ENCODE results near the gene PRKCE. TPM values are rescaled to one million over a fixed set of nuclear protein-coding genes. Genes with fewer than 3 reads are reported as not detected.

The PRKCE gene
- polyA plus RNA-seq, 4 donors = 8.1 to 10.5 (median 9.3) TPM

DNA sequence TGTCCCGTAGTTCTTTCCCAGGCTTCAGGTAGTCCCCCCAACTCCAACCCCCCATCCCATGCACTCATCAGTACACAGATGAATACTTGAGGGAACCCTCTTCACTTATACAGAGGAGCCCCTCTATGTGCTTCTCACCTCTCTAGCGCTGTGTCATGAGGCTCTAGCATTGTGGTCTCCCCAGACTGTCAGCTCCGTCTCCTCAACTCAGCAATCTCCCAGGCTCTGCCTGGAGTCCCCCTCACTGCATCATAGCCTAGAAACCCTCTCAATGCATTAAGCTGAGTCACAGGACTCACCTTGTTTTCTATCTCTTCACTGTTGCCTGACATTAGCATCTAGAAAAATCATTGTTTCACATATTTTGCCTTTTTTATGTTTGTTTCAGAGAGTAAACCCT is 20.2 kb upstream of the PRKCE start:
- DNase-seq (ENCODE audit: low read depth in 4 of 4, low spot score in 3 of 4) = no peak

DNA sequence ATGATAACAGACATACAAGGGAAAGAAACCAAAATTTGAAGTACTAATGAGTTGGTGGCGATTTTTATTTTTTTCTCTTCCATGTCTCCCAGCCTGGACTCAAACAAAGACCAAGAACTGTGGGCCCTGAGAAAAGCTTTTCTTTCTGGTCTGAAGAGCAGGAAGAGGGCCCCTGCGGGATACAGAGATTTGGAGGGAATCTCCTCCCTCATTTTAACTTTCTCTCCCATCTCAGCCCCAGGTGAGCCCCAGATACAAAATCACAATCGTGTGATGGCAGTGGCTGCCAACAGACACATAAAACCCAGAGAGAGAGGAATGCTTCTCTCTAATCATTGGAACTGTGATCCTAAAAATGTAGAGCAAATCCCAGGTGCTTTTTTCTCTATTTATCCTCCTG is 19.5 kb upstream of the PRKCE start:
- no peak for DNase-seq (ENCODE audit: low read depth in 4 of 4, low spot score in 3 of 4)

DNA sequence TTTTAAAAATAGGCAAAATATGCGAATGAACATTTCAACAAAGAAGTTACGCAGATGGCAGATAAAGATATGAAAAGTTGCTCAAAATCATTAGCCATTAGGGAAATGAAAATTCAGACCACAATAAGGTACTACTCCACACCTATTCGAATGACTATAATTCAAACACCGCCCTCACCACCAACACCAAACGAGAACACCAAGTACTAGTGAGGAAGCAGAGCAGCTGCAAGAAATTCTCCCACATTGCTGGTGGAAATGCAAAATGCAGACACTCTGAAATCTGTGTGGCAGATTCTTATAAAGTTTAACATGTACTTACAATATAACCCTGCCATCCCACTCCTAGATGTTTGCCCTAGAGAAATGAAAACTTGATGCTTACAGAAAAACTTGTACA is 17.3 kb upstream of the PRKCE start:
- DNase-seq (ENCODE audit: low read depth in 4 of 4, low spot score in 3 of 4) = no peak

DNA sequence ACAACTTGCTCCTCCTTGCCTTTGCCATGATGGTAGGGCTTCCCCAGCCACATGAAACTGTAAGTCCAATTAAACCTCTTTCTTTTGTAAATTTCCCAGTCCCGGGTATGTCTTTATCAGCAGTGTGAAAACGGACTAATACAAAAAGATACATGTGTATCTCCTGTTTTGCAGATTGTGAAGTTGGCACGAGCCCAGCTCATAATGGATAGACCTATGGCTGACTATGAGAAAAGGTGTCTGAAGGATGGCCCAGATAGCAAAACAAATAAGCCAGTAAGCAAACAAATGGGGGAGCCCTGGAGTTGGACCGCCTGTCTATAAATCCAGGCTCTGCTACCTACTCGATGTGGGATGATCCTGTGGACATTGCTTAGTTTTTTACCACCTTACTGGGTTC is 15.5 kb upstream of the PRKCE start:
- DNase-seq (ENCODE audit: low read depth in 4 of 4, low spot score in 3 of 4) = no peak

DNA sequence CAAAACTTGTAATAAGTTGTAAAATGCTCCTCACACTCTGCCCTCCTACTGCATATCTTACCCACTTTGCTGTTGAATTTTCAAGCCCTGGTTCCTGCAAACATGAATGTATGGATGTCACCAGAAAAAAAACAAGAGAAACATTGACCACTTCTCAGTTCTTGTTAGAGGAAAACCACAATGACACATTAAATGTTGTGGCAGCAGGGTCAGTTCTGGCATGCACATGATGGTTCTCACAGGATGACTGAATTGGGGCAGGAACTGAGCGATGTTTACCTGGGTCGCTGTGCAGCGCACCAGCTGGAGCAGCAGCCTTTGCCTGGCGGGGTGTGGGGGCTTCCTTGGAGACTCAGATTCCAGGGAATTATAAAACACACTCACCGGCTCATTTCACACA is 14.0 kb upstream of the PRKCE start:
- DNase-seq (ENCODE audit: low read depth in 4 of 4, low spot score in 3 of 4) = no peak

DNA sequence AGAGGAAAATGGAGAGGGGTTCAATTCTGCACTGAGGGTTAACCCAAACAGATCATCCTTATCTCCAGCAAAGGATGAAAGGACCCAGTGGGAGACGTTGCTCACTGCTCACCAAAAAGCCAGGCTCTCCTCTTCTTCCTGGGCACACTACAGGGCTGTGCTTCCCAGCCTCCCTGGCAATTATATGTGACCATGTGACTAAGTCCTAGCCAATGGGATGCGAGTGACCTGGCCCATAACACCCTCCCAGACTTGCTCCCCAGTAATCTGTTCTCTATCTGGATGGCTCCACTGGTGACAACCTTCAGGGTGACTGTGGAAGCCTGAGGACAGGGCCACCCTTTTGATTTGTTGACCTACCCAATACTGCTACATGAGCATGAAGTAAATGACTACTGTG is 10.9 kb upstream of the PRKCE start:
- no peak for DNase-seq (ENCODE audit: low read depth in 4 of 4, low spot score in 3 of 4)

DNA sequence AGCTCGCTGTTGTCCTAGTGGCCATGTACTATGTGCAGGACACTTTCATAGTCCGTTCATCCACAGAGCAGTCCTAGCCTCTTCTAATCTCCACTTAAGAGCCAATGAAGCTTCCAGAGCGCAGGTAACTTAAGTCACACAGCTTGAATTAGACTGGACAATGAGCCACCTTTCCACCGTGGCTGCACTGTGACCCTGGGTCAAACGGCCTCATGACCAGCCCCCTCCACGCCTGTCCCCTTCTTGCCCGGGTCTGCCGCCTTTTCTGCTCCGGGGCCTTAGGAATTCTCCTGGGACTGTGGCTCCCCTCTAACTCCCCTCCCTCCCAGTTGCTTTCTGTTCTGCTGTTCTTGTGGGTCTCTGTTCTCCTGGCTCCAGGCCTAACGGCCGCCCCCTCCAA is 8.4 kb upstream of the PRKCE start:
- no peak for DNase-seq (ENCODE audit: low read depth in 4 of 4, low spot score in 3 of 4)

DNA sequence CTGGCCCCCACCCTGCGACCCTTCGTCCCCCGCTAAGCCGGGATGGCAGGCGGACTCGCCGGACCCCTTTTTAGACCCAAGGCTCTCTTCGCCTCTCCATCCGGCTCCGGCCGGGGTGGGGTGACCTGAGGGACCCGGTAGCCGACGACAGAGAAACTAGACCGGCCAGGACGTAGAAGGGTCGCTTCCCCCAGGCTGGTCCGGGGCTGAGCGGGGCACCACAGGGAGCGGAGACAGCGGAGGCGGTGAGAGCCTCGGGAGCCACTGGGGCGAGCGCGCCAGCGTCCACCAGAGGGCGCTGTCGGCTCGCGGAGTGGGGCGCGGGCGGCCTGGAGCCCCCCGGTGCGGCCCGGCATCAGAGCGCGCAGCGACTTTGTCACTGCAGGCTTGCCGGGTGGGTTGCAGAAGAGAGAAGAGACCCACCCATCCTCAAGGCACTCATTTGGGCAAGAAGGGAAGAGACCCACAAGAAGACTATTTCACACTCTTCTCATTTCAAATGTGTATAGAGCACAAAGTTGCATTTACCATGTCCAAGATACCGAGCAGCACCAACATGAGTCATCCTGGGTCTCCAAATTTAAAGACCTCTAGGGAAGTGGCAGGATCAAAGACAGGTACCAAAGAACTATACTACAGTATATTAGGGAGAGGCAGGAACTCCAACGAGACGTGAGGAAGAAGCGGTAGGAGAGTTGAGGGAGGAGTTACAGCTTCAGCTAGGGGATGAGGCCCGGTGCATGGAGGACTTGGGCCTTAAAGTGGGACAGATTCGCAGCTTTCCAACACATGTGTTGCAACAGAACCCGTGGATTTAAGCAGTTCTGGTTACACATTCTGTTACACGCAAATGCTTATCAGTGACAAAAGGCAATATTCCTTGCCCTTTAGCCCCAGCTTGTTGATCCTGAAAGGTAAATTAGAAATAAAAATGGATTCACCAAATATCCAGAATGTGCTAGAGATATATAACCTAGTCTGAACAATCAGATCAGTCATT is 7.6 kb upstream of the PRKCE start:
- DNase-seq (ENCODE audit: low read depth in 4 of 4, low spot score in 3 of 4) = peak in 1 of 4 donors; percentile 81

DNA sequence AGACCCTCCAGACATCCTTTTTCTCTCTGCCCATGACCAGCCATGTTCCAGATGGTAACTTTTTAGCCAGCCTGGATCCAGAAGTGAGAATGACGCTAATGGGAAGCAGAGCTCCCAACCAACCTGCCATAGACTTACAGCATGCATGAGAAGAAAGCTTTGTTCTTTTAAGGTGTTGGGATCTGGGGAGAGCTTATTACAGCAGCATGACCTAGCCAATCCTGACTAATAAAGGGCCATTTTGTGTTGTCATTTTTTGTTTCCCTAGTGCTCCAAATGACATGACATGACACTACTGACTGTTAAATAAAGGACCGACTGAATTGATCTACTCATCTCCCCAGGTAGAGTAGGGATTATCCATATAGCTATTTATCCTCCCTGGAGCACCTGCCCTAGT is 5.2 kb upstream of the PRKCE start:
- no peak for DNase-seq (ENCODE audit: low read depth in 4 of 4, low spot score in 3 of 4)

DNA sequence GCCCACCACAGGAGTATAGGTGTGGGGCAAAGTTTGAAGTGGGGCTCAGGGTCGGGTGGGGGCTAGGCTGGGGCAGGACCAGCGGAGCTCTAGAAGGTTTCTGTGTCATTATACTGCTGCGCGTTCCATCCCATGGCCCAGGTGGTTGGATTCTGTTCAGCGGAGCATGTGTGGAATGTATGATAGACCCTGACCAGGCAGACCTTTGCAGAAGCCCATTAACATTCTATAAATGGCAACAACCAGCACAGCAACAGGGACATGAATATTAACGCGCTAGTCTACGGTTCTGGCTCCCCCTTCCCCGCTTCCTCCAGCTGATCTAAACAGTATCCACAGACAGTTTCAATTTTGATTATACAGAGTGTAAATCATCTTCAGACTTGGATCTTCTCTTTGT is 4.1 kb upstream of the PRKCE start:
- no peak for DNase-seq (ENCODE audit: low read depth in 4 of 4, low spot score in 3 of 4)

DNA sequence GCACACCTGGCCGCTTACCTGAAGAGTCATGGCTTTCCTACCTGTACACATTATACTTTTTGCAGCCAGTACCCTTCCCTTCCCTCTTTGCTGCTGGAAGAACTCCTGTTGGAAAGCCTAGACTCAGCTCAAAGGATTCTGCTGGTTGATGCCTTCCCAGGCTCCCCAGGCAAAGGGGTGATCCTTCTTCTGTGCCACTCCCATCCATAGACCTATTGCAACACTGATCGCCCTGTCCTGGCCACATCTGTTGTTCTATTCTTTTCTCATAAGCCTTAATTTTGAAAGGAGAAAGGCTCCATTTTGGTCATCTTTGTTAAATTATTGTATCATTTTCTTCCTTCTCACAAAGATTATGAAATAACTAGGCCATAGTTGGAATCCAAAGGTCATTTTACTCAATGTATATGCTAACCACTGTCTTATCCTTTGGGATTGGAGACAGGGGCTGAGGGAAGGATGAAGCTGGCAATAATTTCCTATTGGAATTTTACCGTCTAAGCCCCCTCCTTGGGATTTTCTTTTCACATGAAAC is 3.4 kb upstream of the PRKCE start:
- no peak for DNase-seq (ENCODE audit: low read depth in 4 of 4, low spot score in 3 of 4)

DNA sequence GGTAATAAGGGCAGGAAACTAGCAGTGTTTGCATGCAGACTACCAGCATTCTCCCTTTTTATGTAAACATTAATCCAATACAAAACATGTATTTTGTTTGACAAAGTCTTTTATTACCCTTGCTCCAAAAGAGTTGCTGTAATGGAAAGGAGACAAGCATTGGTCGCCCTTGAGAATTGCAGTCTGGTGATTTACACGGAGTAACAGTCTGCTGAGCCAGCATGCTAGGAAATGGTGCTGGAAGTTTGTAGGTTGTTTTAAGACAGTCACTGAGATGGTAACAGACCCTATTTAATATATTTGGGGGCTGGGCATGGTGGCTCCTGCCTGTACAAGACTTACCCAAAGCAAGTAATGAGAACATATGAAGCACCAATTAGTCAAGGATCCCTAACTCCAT is 2.8 kb upstream of the PRKCE start:
- no peak for DNase-seq (ENCODE audit: low read depth in 4 of 4, low spot score in 3 of 4)

DNA sequence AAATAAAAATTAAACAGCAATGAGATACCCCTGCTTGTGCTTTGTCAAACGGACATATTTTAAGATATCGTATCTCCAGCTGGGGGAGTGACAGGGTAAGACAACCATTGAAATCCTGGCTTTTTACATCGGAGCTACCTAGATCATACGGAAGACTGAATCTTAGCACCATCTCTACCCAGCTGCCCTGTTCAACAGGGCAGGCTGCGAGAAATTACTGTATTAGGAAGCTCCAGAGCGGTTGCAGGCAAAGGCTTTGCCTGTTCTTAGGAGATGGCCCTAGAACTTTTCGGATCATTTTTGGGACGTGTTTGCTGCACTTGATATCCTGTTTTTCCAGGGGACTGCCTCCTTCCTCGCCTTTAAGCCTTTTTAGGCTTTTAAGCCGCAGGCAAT is 2.0 kb upstream of the PRKCE start:
- no peak for DNase-seq (ENCODE audit: low read depth in 4 of 4, low spot score in 3 of 4)

DNA sequence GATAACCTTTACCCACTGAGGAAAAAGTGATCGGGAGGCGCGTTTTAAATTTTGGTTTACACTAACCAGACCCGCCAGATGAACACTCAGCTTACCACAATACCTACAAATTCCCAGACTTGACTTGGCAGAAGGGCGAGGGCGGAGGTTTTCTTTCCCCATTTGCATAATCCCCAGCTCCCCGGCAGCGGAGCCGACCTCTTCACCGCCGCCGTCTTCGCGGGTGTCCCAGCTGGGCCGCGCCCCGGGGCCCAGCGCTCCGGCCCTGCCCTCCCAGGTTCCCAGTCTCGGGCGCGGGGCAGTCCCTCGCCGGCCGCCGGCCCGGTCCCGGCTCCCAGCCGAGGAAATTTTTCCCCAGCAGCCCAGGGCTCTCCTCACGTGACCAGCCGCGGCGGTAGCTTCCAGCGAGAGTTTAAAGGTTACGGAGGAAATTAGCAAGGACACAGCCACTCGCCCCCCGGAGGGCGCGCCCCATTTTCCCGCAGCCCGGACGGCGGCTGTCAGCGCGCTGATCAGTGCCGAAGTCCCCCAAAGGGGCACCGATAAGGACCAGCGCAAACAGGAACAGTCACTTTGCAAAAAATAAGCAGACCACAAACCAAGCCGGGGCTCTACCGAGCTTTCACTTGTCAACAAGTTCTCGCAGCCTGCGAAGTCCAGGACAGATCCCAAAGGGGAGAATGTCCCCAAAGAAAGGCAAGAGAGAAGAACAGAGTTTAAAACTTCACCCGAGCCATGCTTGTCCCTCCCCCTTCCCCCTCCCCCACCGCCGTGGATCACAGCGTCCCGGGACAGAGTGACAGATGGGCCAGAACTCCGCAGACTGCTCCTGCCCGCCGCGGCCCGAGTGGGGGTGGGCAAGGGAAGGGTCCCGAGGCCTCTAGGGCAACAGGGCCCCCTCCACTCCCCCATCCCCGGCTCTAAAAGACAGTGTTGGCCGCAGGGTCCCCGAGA is 1.3 kb upstream of the PRKCE start:
- peak in 2 of 4 donors; percentile 42 to 66 for DNase-seq (ENCODE audit: low read depth in 4 of 4, low spot score in 3 of 4)

DNA sequence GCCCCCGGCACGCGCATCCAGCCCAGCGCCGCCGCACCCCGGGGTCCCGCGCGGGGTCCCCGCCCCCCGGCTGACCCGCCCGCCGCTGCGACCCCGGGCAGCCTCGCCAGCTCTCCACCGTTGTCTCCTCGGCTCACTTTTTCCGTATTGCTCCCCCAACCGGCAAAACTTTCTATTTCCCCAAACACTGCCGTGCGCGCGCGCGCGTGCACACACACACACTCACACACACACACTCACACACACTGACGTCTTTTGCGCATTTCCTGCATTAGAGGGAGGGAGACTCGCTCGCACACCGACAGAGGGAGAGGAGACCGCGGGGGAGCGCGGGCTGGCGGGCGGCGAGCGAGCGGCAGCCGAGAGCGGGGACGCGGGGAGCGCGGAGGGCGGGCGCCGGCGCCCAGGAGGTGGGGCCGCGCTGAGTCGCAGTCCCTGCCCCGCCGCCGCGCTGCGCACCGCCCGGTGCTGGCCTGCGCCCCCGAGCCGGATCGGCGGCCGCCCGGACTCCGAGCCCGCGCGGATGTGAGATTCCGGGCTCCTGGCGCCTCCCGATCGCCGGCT is 542 bp upstream of the PRKCE start:
- DNase-seq (ENCODE audit: low read depth in 4 of 4, low spot score in 3 of 4) = peak; percentile 87 to 93 (median 92)

DNA sequence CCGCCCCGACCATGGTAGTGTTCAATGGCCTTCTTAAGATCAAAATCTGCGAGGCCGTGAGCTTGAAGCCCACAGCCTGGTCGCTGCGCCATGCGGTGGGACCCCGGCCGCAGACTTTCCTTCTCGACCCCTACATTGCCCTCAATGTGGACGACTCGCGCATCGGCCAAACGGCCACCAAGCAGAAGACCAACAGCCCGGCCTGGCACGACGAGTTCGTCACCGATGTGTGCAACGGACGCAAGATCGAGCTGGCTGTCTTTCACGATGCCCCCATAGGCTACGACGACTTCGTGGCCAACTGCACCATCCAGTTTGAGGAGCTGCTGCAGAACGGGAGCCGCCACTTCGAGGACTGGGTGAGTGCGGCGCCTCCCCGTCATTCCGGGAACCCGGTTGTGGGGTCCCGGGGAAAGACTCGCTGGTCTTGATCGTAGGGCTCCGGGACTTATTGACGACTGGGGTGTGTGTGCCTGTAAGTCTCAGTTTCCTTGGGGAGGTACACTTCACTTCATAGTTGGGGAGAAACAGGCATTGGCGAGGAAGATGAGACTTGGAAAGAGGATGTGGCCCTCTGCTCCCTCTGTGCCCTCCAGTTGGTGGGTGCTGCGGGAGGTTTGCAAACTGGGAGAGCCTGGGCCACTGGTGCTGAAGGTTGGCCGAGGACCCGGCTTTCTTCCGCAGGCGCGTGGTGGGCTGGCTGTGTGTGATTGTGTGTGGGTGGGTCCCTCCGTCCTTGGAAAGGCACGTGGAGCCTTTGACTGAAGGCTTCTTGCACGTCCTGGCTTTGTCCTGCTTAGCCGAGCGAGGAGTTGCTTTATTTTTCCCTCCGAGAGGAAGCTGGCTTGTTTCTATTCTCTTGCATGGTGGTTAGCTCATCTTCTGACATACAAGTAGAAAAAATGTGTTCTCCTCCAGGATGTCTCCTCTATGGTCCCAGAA is 886 bp downstream of the PRKCE start:
- no peak for DNase-seq (ENCODE audit: low read depth in 4 of 4, low spot score in 3 of 4)

DNA sequence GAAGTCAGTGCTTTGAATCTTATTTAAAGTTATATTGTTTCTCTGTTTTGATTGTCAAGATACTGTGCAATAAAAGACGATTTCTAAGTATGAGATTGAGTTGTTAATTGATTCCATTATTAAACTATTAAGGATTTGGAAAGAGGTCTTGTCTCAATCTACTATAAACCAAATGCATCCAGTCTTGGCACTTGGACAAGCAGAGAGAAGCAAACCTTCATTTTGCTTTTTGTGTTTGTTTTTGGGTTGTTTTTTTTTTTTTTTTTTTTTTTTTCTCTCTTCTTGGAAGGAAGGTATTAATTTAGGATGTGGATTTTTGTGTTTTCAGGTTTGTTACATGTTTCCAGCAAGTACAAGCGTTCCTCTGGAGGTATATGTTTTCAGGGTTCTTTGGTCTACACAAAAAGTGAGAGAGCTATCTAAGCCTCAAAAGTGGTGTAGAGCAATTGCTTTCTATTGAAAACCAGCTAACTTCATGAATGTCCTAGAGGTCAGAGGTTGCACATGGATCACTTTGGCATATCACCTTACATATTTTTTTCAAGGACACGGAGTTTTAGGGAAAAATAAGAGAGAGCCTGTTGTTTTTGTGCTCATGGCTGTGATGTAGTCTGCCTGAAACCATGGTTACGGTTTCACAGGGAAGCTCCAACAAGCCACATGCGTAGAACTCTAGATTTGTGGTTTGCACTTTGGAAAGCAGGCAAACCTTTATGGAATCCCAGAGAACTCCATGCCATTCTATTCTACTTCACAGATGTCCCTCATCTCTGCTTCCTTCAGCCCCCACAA is 1.8 kb downstream of the PRKCE start:
- no peak for DNase-seq (ENCODE audit: low read depth in 4 of 4, low spot score in 3 of 4)

DNA sequence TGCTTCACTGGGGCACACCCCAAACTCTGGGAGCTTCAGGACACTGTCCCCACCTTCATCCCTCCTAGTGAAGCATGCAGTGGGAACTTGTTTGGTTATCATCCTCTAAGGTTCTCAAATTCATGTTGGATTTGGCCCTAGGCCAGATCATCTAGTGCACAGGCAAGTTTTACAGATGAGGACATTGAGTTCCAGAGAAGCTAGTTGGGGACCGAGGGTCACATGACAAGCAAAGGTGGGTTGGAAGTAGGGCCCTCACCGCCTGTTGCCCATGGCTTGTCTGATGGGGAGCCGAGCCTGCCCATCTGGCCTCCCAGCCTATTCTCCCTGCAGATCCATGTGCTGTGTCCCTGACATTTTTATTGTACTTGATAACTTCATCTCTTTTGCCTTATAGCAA is 2.8 kb downstream of the PRKCE start:
- DNase-seq (ENCODE audit: low read depth in 4 of 4, low spot score in 3 of 4) = no peak

DNA sequence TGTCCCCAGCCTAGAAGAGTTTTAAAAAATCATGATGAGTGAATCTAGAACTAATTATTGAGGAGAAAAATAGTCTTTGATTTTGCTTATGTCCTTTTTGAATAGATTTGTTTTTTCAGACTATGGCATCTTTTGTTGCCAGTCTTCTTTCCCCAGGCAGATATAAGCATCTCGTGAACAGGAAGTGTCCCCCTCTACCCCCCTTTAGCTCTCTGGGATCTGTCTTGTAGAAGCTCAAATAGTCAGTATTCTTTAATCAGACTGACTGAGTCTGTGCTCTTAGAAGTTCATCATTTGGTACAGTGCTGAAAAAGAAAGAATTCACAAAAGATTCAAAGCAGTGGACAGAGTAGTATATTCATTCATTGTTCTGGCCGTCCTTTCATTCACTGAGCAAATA is 10.4 kb downstream of the PRKCE start:
- DNase-seq (ENCODE audit: low read depth in 4 of 4, low spot score in 3 of 4) = no peak
